ES-I3 (cell line): Measurements from ENCODE around the gene EXOSC5.

ENCODE experiments used
- H3K36me3 ChIP-seq: 2 replicates; pipeline ENCODE4 v1.6.1; 2013; ENCODE audit warnings: mild to moderate bottlenecking, low read length, control low read depth, moderate library complexity; ENCODE audit not compliant: insufficient read depth
- H3K4me1 ChIP-seq: 2 replicates; pipeline ENCODE4 v1.6.1; 2013; ENCODE audit warnings: mild to moderate bottlenecking, control low read depth, low read length; ENCODE audit not compliant: insufficient read depth
- H3K9ac ChIP-seq: 2 replicates; pipeline ENCODE4 v1.6.1; 2013; ENCODE audit warnings: low read depth, mild to moderate bottlenecking, low read length, moderate library complexity
- H3K9me3 ChIP-seq: 2 replicates; pipeline ENCODE4 v1.6.1; 2013; ENCODE audit warnings: mild to moderate bottlenecking, low read length, moderate library complexity; ENCODE audit not compliant: control insufficient read depth, insufficient read depth

EXOSC5 gene

DNA sequence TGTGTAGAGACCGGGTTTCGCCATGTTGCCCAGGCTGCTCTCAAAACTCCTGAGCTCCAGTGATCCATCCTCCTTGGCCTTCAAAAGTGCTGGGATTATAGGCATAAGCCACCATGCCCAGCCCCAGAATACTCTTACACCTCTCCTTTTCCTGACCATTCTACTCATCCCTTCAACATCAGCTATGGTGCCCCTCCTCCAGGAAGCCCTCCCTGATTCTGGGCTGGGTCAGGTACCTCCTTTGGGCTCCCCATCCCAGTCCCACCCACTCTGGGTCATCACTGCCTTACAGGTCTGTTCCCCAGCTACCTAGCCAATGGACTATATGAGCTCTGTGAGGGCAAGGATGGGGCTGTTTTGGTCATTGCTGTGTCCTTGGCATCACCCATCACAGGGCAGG is 53.0 kb downstream of the EXOSC5 start:
- no peaks in the 10 kb centered on the region; the same call in none of the 2 replicates for H3K36me3 ChIP-seq
- no peak overlapping the region for H3K9ac ChIP-seq
- H3K9me3 ChIP-seq, result no peaks in the 10 kb centered on the region
- H3K4me1 ChIP-seq, result no peaks in the 10 kb centered on the region

DNA sequence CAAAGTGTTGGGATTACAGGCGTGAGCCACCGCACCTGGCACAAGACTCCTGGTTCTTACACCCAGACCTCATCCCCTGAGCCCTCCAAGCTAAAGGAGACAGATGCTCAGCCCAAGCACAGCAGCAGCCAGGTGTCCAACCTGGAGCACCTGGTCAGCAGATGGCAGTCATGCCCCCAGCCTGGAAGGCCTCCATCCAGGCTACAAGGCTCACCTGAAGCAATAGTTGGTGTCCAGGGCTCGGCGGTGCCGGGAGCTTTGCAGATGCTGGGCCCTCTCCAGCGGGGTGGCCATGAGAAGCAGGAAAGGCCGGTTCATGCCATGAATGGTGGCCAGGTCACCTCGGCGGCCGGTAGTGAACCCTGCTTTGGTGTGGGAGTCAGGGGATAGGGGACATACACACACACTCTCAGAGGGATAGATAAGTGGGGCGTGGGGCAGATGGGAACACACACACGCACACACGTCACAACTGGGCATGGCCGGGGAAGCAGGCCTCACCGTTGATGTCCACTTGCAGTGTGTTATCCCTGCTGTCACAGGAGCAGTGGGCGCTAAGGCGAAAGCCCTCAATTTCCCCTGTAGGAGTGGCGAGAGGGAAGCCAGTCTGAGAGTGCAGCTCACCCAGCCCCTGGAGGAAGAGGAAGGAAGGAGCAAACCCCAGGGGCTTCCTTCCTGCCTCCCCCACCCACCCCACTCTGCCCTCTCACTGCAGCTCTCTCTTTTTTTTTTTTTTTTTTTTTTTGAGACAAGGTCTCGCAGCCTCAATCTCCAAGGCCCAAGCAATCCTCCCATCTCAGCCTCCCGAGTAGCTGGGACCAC is 55.3 kb downstream of the EXOSC5 start:
- no peaks in the 10 kb centered on the region; the same call in none of the 2 replicates for H3K36me3 ChIP-seq

GRCh38 chr19:41339936-41340335 is 57.2 kb downstream of the EXOSC5 start:
- Histone ChIP-seq H3K4me1 (no peaks in the 10 kb centered on the region), H3K9ac (no peak overlapping the region), H3K9me3 (no peaks in the 10 kb centered on the region), H3K36me3 (no peaks in the 10 kb centered on the region; the same call in 1 of the 2 replicates)

More for the DNA sequence above, 55.3 kb downstream of the EXOSC5 start:
- Histone ChIP-seq H3K9ac (no peak overlapping the region), H3K9me3 (no peaks in the 10 kb centered on the region), H3K4me1 (no peaks in the 10 kb centered on the region)
